Skeletal muscle tissue (tissue), 4 donors: Measurements from ENCODE around the gene SUPT5H. TPM values are rescaled to one million over a fixed set of nuclear protein-coding genes. Genes with fewer than 3 reads are reported as not detected.
A peak's percentile ranks its signal among the peaks of the same experiment; 100 is the strongest.

Source experiments
- H3K27ac ChIP-seq: one replicate; pipeline ENCODE4 v1.7.0; 2013; ENCODE audit warnings: mild to moderate bottlenecking, low read depth, low read length, inconsistent platforms
- H3K27me3 ChIP-seq, 3 donors: one replicate each; pipeline ENCODE4 v1.7.0; 2013; ENCODE audit warnings: low read length in 3 of 3; ENCODE audit not compliant: control insufficient read depth in 3 of 3, insufficient read depth in 3 of 3
- H3K36me3 ChIP-seq, 3 donors: one replicate each; pipeline ENCODE4 v1.7.0; 2013; ENCODE audit warnings: low read length in 3 of 3; ENCODE audit not compliant: control insufficient read depth in 3 of 3, insufficient read depth in 3 of 3
- H3K4me1 ChIP-seq, 3 donors: one replicate each; pipeline ENCODE4 v1.7.0; 2013; ENCODE audit warnings: low read length in 3 of 3, mild to moderate bottlenecking in 3 of 3; ENCODE audit not compliant: control insufficient read depth in 3 of 3, insufficient read depth in 3 of 3
- H3K4me3 ChIP-seq, 3 donors: one replicate each; pipeline ENCODE4 v1.7.0; 2013; ENCODE audit warnings: low read length in 3 of 3
- H3K9ac ChIP-seq, 3 donors: one replicate each; pipeline ENCODE4 v1.7.0; 2013; ENCODE audit warnings: low read length in 3 of 3, mild to moderate bottlenecking in 3 of 3, moderate library complexity in 2 of 3, low read depth in 1 of 3
- H3K9me3 ChIP-seq, 3 donors: one replicate each; pipeline ENCODE4 v1.7.0; 2013; ENCODE audit warnings: low read length in 3 of 3; ENCODE audit not compliant: control insufficient read depth in 3 of 3
- total RNA-seq: library from RNA; depleted of rRNA; stranded (reverse); fragments of >200 nt; gene quantifications from one replicate; pipeline ENCODE4 v1.2.3, GENCODE V29; 2014
- donor health status: Osteomylitis.

The SUPT5H gene
- 40.7 TPM for total RNA-seq

DNA sequence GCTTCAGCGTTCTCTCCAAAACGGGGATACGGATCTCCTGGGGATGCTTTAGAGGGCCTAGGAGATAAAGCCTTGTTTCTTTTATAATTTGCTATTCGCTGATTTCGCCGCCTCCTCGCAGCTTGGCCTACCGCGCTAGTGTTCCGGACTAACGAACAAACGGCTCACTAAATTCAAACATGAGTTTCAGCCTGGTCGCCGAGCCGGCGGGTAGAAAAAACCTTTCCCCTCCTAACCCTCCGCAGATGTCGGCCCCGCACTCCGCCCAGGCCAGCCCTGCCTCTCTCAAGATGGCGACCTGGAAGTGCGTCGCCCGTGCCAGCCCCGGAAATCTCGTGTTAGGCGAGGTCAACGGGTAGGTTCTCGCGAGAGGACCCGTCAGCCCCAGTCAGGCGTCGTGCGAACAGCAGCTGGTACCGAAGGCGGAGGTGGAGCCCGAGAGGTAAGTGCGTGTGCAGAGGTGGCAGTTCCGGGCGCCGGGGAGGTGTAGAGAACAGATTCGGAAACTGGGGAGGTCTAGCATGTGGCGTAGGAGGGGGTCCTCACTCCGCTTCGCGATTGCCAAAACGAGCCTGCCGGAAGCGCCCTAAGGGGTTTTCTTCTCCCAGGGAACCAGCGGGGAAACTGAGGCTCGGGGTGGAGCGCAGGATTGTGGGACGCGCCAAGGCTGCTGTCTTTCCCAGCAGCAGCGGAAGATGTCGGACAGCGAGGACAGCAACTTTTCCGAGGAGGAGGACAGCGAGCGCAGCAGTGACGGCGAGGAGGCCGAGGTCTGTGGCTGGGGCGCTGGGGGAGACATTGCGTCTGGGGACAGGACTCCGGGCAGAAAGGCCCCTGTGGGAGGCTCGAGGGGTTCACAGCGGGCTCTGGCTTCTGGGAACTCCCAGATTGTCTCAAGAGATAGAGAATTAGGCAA, at the start of gene SUPT5H:
Gene SUPT5H (plus strand): TSS at position 387 of the 916 bp plus-strand sequence. CDS start 309 bp downstream, at position 696.
- Histone ChIP-seq H3K9ac (peak within 1 kb of the TSS; percentile 99), H3K27me3 (no peaks in the 10 kb centered on the region), H3K4me1 (peaks cover 25 to 28% (median 28%) of the 10 kb centered on the region in 3 donors), H3K36me3 (peaks cover 7 to 14% (median 10%) of the 10 kb centered on the region in 3 donors), H3K27ac (peak within 1 kb of the TSS; percentile 92), H3K4me3 (peak within 1 kb of the TSS; percentile 97 to 100 (median 99)), H3K9me3 (no peaks in the 10 kb centered on the region)

DNA sequence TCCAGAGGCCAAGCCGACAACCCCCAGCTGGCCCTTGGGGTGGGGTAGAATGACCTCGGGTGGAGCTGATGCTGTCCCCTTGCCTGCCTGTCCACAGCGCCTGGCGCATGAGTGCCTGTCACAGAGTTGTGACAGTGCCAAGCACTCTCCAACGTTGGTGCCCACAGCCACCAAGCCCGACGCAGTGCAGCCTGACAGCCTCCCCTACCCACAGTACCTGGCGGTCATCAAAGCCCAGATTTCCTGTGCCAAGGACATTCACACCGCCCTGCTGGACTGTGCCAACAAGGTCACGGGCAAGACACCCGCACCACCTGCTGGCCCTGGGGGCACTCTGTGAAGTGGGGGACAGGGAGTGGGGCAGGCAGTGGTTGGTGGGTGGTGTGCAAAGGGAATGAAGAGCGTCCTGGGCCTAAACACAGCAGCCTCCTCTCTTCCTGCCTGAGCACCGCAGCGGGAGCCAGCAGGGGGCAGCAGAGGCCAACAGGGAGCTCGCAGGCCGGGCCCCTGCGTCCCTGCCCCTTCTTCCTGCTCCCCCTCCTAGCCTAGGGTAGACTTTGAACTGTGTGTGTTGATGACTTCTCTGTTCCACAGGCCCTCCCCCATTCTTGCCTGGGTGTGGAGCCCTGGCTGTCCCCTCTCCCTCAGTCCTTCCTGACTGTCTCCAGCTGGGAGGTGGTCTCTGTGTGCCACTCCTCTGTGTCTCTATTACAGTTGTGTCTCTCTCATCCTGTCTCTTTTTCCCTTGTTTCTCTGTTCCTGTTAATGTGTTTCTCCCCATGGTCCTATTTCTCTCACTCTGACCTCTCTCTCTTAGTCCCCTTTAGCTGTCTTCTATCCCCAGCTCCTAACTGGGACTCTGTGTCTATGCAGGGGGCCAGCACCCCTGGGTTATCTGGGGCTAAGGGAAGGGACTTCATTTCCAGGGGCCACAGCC, 47.8 kb upstream of the SUPT5H start:
- Histone ChIP-seq H3K4me3 (peak overlapping the region; percentile 43 to 62 (median 60)), H3K27me3 (no peaks in the 10 kb centered on the region), H3K9me3 (no peaks in the 10 kb centered on the region), H3K4me1 (peaks cover 25 to 43% (median 34%) of the 10 kb centered on the region in 3 donors), H3K36me3 (peaks cover 15 to 22% (median 17%) of the 10 kb centered on the region in 3 donors), H3K27ac (peak overlapping the region; percentile 89), H3K9ac (peak overlapping the region; percentile 69 to 77 (median 70))

- H3K4me3 ChIP-seq, result no peak overlapping the region
- H3K9me3 ChIP-seq, result no peaks in the 10 kb centered on the region
- peak overlapping the region; percentile 40 to 77 (median 69) for H3K9ac ChIP-seq
- H3K27ac ChIP-seq, result peak overlapping the region; percentile 89
- peaks cover 25 to 43% (median 34%) of the 10 kb centered on the region in 3 donors for H3K4me1 ChIP-seq
- H3K36me3 ChIP-seq, result peaks cover 13 to 21% (median 16%) of the 10 kb centered on the region in 3 donors
- H3K27me3 ChIP-seq, result no peaks in the 10 kb centered on the region
These were observed 47.0 kb upstream of the SUPT5H start for GRCh38 chr19:39398297-39398864.

GRCh38 chr19:39399668-39400050, 45.7 kb upstream of the SUPT5H start:
- peaks cover 6 to 13% (median 8%) of the 10 kb centered on the region in 3 donors for H3K36me3 ChIP-seq
- H3K27ac ChIP-seq, result no peak overlapping the region
- H3K9ac ChIP-seq, result no peak overlapping the region
- H3K9me3 ChIP-seq, result no peaks in the 10 kb centered on the region
- no peaks in the 10 kb centered on the region for H3K27me3 ChIP-seq
- peaks cover 25 to 45% (median 38%) of the 10 kb centered on the region in 3 donors for H3K4me1 ChIP-seq
- H3K4me3 ChIP-seq, result no peak overlapping the region

GRCh38 chr19:39400061-39400460, 45.3 kb upstream of the SUPT5H start:
- Histone ChIP-seq H3K27me3 (no peaks in the 10 kb centered on the region), H3K4me1 (peaks cover 27 to 45% (median 38%) of the 10 kb centered on the region in 3 donors), H3K36me3 (peaks cover 3 to 11% (median 7%) of the 10 kb centered on the region in 3 donors), H3K4me3 (no peak overlapping the region), H3K27ac (no peak overlapping the region), H3K9ac (no peak overlapping the region), H3K9me3 (no peaks in the 10 kb centered on the region)

- H3K27ac ChIP-seq, result peak overlapping the region; percentile 100
- H3K27me3 ChIP-seq, result no peaks in the 10 kb centered on the region
- peak overlapping the region in 1 of 3 donors; percentile 22 for H3K4me3 ChIP-seq
- H3K4me1 ChIP-seq, result peaks cover 34 to 49% (median 40%) of the 10 kb centered on the region in 3 donors
- peaks cover 0 to 5% (median 4%) of the 10 kb centered on the region in 3 donors for H3K36me3 ChIP-seq
- H3K9ac ChIP-seq, result peak overlapping the region in 2 of 3 donors; percentile 18 to 93
- H3K9me3 ChIP-seq, result no peaks in the 10 kb centered on the region
These were observed 44.3 kb upstream of the SUPT5H start for GRCh38 chr19:39401070-39401548.

DNA sequence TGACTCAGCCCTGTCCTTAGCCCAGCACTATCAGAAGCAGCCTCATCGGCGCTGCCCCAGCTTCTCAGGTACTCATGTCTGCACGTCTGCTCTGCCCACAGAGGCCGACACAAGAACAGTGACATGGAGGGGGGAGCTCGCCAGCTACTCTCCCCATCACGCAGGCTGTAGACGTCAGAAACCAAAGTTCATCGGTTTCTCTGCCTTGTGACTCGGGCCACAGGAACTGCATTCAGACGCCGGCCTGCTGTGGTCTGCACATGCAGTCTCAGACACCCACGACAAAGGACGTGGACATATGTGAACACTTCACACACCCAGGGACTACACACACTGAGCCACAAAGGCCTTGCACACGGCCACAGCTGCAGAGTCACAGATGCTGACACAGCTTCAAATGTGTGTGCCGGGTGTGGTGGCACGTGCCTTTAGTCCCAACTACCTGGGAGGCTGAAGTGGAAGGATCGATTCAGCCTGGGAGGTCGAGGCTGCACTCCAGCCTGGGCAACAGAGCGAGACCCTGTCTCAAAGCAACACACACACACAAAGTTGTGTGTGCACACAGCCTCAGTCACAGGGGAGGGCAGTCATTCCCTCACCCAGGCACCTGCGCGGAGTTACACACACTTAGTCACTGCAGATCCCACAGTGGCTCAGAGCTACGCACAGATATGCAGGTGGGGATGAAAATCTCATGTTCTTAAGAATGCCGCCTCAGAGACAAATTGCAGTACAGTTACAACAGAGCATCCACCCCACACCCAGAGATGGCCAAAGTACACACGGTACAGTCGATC, 43.6 kb upstream of the SUPT5H start:
- peak overlapping the region; percentile 93 to 97 (median 95) for H3K9ac ChIP-seq

DNA sequence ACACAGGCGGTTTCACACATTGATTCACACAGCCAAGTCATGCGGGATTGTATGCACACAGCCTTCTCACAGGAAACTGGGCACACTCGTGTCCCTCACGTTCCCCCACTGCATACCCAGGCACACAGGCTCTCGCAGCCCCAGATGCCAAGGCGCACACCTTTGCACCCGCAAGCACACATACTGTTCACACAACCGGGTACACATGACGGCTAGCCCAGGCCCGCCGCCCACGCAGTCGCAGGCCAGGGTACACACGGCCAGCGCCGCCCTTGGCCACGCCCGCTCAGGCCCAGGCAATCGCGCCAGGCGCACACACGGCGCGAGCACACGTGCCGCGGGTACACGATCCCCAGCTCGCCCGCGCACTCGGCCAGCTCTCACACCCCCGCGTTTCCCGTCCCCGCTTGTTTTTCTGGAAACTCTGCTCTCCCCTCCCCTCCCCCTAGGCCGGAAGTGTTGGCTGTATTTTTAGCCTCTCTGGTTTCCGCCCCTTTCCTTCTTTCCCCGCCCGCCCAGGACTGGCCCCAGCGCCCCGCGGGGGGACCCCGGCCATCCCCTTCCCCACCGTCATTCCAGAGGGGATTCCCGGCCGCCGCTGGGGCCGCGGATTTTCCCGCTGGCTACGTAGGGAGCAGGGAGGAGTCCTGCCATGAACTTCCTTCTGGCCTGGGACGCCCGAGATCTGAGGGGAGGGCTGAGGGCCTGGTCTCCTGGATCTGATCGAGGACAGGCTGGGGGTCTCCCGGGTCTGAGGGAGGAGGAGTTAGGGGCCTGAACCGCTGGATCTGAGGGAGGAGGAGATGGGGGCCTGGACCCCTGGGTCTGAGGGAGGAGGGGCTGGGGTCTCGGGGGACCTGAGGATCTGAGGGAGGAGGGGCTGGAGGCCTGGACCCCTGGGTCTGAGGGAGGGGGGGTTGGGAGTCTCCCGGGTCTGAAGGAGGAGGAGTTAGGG, 42.8 kb upstream of the SUPT5H start:
- peaks cover 28 to 43% (median 34%) of the 10 kb centered on the region in 3 donors for H3K4me1 ChIP-seq
- H3K27ac ChIP-seq, result peak overlapping the region; percentile 100

More for the DNA sequence above, 43.6 kb upstream of the SUPT5H start:
- peak overlapping the region; percentile 59 to 78 (median 77) for H3K4me3 ChIP-seq
- H3K4me1 ChIP-seq, result peaks cover 36 to 50% (median 42%) of the 10 kb centered on the region in 3 donors
- H3K36me3 ChIP-seq, result peaks cover 0 to 5% (median 4%) of the 10 kb centered on the region in 3 donors
- no peaks in the 10 kb centered on the region for H3K27me3 ChIP-seq
- no peaks in the 10 kb centered on the region for H3K9me3 ChIP-seq
- peak overlapping the region; percentile 100 for H3K27ac ChIP-seq

More for the DNA sequence above, 42.8 kb upstream of the SUPT5H start:
- Histone ChIP-seq H3K36me3 (peaks cover 0 to 4% (median under 1%) of the 10 kb centered on the region in 3 donors), H3K27me3 (no peaks in the 10 kb centered on the region), H3K9me3 (no peaks in the 10 kb centered on the region), H3K4me3 (peak overlapping the region; percentile 70 to 78 (median 77)), H3K9ac (peak overlapping the region; percentile 93 to 97 (median 95))
